Measurements from ENCODE around the gene NELL1. TPM values are rescaled to one million over a fixed set of nuclear protein-coding genes. Genes with fewer than 3 reads are reported as not detected.

NELL1 gene
- total and polyA plus RNA-seq, 2 experiments from 2014 or later, result 2.1 to 7.7 TPM

DNA sequence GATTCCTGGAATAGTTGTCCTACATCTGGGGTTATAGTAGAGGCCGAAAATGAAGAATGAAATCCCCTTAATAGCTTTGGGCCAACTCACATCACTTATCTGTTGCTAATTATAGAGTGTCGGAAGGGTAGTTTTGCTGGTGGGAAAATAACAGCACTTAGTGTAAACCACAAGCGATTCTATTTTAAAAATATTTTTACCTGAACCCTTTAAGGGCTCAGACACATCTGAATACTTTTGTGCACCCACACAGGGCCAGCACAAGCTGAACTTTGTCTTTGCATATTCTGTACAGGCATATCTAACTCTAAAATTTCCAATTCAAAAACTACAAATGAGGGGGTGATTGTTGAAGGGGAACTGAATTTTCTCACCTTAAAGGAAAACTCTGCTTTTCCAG, 42.4 kb upstream of the NELL1 start:
- no peak overlapping the region for H3K27ac ChIP-seq
- H3K4me1 ChIP-seq (ENCODE audit: low read depth), result peaks cover 7% of the 10 kb centered on the region
- no peaks in the 10 kb centered on the region for H3K9me3 ChIP-seq (ENCODE audit: low read depth)
- no peak for DNase-seq (ENCODE audit: low read depth in 1 of 2, low spot score in 1 of 2)
- no peaks in the 10 kb centered on the region for H3K27me3 ChIP-seq
- H3K4me3 ChIP-seq, result no peak overlapping the region
- TF ChIP-seq, protein P1, sequence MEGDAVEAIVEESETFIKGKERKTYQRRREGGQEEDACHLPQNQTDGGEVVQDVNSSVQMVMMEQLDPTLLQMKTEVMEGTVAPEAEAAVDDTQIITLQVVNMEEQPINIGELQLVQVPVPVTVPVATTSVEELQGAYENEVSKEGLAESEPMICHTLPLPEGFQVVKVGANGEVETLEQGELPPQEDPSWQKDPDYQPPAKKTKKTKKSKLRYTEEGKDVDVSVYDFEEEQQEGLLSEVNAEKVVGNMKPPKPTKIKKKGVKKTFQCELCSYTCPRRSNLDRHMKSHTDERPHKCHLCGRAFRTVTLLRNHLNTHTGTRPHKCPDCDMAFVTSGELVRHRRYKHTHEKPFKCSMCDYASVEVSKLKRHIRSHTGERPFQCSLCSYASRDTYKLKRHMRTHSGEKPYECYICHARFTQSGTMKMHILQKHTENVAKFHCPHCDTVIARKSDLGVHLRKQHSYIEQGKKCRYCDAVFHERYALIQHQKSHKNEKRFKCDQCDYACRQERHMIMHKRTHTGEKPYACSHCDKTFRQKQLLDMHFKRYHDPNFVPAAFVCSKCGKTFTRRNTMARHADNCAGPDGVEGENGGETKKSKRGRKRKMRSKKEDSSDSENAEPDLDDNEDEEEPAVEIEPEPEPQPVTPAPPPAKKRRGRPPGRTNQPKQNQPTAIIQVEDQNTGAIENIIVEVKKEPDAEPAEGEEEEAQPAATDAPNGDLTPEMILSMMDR (IDR thresholded peaks at IDR 0.05; ENCODE audit: low read depth, low read length), result no peak
- no peaks in the 10 kb centered on the region for H3K36me3 ChIP-seq

DNA sequence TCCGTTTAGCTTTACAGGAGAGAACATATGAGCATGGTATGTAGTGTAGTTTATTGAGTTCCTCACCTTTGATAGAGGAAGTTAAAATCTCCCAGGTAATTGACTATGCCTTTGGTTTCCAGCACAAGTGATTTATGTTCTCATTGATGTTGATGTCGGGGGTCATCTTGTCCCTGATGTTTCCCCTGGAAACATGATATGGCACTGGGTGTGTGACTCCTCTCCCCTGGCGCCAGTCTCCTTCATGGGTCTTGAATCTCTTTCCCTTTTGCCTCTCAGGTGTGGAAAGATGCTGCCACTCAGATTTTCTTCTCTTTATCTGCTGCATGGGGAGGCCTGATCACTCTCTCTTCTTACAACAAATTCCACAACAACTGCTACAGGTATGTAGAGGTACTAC, 41.7 kb upstream of the NELL1 start:
- no peak overlapping the region for H3K4me3 ChIP-seq
- no peaks in the 10 kb centered on the region for H3K9me3 ChIP-seq (ENCODE audit: low read depth)
- peaks cover 7% of the 10 kb centered on the region for H3K4me1 ChIP-seq (ENCODE audit: low read depth)
- no peak for DNase-seq (ENCODE audit: low read depth in 1 of 2, low spot score in 1 of 2)
- H3K27ac ChIP-seq, result no peak overlapping the region
- TF ChIP-seq, protein P1 (IDR thresholded peaks at IDR 0.05; ENCODE audit: low read depth, low read length), result no peak
- H3K27me3 ChIP-seq, result no peaks in the 10 kb centered on the region
- H3K36me3 ChIP-seq, result no peaks in the 10 kb centered on the region

DNA sequence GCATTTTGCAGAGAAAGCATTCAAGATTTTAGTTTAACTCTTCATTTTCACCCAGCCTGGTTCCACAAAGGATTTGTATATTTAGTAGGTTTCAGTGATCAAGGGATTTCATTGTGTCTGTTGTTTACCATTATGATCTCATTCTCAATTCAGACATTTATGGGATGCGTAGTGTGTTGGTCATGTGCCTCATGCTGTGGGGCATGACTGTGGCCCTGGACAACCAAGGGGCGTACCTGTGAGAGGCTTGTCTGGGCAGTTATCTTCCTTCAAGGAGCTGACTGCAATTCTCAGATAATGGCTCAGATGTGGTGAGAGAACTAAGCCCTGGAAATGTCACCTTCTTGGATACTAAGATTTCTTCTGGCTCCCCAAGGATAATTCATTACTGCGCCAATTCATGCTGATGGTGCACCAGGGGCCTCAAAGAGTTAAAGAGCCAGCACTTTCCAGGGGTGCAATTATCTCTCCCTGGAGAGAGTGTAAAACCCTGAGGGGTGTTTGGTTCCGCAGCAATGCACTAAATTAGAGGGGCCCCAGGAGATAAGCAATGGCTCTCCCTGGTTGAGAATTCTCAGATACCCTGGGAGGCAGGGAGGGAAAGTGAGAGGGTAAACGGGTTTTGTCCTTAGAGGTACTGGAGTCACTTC, 37.7 kb upstream of the NELL1 start:
- DNase-seq (ENCODE audit: low read depth in 1 of 2, low spot score in 1 of 2), result no peak
- no peak overlapping the region for H3K27ac ChIP-seq
- no peaks in the 10 kb centered on the region for H3K36me3 ChIP-seq
- no peaks in the 10 kb centered on the region for H3K9me3 ChIP-seq (ENCODE audit: low read depth)
- no peak overlapping the region for H3K4me3 ChIP-seq
- H3K27me3 ChIP-seq, result no peaks in the 10 kb centered on the region
- TF ChIP-seq, protein P1 (IDR thresholded peaks at IDR 0.05; ENCODE audit: low read depth, low read length), result no peak
- H3K4me1 ChIP-seq (ENCODE audit: low read depth), result peaks cover 7% of the 10 kb centered on the region

DNA sequence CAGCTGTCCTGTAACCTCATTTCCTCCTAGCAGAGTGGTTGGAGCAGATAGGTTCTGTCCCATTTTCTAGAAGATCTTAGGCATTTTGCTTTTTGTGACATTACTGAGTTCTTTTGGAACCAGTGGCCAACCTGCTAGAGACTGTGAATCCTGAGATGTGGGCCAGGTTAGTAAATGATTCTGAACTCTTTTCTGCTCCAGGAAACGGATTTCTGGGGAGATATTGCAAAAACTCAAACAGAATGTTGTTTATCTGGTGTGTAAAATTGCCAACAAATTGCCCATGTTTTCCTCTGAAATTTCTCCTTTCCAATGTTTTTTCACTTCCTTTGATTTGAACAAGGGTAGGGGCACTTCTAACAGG, 37.2 kb upstream of the NELL1 start:
- Histone ChIP-seq H3K4me3 (no peak overlapping the region), H3K9me3 (ENCODE audit: low read depth) (no peaks in the 10 kb centered on the region), H3K27ac (no peak overlapping the region), H3K36me3 (no peaks in the 10 kb centered on the region), H3K27me3 (no peaks in the 10 kb centered on the region), H3K4me1 (ENCODE audit: low read depth) (peaks cover 5% of the 10 kb centered on the region)
- no peak for DNase-seq (ENCODE audit: low read depth in 1 of 2, low spot score in 1 of 2)
- TF ChIP-seq, protein P1 (IDR thresholded peaks at IDR 0.05; ENCODE audit: low read depth, low read length), result no peak

DNA sequence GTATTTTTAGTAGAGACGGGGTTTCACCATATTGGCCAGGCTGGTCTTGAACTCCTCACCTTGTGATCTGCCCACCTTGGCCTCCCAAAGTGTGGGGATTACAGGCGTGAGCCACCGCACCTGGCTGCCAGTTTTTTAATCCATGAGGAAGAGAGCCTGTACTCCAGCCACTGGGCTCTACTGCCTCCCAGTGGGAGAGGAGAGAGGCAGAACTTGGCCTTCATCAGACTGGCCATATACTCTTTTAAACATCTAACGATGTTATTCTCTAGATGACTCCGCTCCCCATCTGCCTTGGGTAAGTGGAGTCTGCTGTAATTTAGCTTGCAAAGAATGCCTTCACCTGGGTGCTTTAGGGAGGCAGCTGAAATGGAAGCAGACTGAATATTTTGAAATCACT, 35.3 kb upstream of the NELL1 start:
- TF ChIP-seq, protein P1 (IDR thresholded peaks at IDR 0.05; ENCODE audit: low read depth, low read length), result peak; percentile 60
- Histone ChIP-seq H3K4me1 (ENCODE audit: low read depth) (no peaks in the 10 kb centered on the region), H3K9me3 (ENCODE audit: low read depth) (no peaks in the 10 kb centered on the region), H3K27ac (no peak overlapping the region), H3K36me3 (no peaks in the 10 kb centered on the region), H3K27me3 (no peaks in the 10 kb centered on the region), H3K4me3 (no peak overlapping the region)
- DNase-seq (ENCODE audit: low read depth in 1 of 2, low spot score in 1 of 2), result peak in 1 of 2 donors; percentile 47

Data from cardiac muscle cell (in vitro differentiated cells and primary cell).